ENCODE measurements around the gene TTC9B.

TTC9B gene

DNA sequence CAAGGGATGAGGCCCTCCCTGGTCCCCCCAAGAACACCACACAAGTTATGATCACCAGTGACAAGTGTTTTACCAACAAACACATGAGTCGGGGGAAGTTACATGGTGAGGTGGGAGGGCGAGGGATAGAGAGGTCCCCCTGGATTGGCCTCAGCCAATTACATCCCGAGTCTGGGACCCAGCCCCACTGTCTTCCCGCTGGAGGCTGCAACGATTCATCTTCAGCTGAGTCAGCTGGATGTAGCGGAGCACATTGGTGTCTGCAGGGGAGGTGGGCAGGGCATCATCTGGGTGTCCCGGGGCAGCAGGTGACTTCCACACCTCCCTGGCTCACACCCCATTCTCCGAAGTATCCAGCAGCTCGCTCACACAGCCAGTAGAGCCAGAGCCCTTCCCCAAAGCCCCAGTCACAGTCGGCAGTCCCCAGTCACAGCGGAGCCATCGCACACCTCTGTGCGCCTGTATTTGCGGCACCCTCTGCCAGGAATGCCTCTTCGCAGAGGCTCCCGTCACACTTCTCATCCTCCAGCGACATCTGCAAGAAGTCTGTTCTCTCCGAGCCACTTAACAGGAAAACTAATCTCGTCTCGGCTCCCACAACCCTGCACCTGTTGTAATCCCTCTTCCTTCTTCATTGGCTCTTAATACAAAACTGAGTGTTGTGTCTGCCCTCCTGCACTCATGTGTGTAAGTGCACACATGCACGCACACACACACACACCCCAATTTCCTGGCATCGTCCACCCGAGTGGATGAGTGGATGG lies 2.0 kb downstream of the TTC9B start:
- TF ChIP-seq FOXP2 (optimal IDR thresholded peaks at IDR 0.05; ENCODE audit: borderline replicate concordance, extremely low read depth, extremely low read length, insufficient read depth) (no peak), SIN3A (IDR thresholded peaks at IDR 0.05; ENCODE audit: borderline replicate concordance, insufficient read depth, low read length) (no peak), TAF1 (IDR thresholded peaks at IDR 0.05; ENCODE audit: borderline replicate concordance, insufficient read depth, low read length) (no peak)
- TF ChIP-seq, protein P1, sequence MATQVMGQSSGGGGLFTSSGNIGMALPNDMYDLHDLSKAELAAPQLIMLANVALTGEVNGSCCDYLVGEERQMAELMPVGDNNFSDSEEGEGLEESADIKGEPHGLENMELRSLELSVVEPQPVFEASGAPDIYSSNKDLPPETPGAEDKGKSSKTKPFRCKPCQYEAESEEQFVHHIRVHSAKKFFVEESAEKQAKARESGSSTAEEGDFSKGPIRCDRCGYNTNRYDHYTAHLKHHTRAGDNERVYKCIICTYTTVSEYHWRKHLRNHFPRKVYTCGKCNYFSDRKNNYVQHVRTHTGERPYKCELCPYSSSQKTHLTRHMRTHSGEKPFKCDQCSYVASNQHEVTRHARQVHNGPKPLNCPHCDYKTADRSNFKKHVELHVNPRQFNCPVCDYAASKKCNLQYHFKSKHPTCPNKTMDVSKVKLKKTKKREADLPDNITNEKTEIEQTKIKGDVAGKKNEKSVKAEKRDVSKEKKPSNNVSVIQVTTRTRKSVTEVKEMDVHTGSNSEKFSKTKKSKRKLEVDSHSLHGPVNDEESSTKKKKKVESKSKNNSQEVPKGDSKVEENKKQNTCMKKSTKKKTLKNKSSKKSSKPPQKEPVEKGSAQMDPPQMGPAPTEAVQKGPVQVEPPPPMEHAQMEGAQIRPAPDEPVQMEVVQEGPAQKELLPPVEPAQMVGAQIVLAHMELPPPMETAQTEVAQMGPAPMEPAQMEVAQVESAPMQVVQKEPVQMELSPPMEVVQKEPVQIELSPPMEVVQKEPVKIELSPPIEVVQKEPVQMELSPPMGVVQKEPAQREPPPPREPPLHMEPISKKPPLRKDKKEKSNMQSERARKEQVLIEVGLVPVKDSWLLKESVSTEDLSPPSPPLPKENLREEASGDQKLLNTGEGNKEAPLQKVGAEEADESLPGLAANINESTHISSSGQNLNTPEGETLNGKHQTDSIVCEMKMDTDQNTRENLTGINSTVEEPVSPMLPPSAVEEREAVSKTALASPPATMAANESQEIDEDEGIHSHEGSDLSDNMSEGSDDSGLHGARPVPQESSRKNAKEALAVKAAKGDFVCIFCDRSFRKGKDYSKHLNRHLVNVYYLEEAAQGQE (IDR thresholded peaks at IDR 0.05; ENCODE audit: insufficient read depth in 1 of 2, low read depth in 2 of 2, low read length in 2 of 2) = no peak

DNA sequence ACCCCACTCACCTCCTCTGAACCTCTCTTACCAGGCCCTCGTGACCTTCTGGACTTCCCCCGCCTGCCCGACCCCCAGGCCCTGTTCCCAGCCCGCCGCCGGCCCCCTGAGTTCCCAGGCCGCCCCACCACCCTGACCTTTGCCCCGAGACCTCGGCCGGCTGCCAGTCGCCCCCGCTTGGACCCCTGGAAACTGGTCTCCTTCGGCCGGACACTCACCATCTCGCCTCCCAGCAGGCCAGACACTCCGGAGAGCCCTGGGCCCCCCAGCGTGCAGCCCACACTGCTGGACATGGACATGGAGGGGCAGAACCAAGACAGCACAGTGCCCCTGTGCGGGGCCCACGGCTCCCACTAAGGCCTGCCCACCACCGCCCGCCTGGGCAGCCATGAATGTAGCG lies 3.2 kb downstream of the TTC9B start:
- no peak for TF ChIP-seq SIN3A (IDR thresholded peaks at IDR 0.05; ENCODE audit: borderline replicate concordance, insufficient read depth, low read length)
- no peak for TF ChIP-seq TAF1 (IDR thresholded peaks at IDR 0.05; ENCODE audit: borderline replicate concordance, insufficient read depth, low read length)
- TF ChIP-seq, protein P1 (IDR thresholded peaks at IDR 0.05; ENCODE audit: insufficient read depth in 1 of 2, low read depth in 2 of 2, low read length in 2 of 2) = no peak
- TF ChIP-seq POLR2AphosphoS5 (IDR thresholded peaks at IDR 0.05; ENCODE audit: low read depth, low read length) = no peak
- no peak for TF ChIP-seq FOXP2 (optimal IDR thresholded peaks at IDR 0.05; ENCODE audit: borderline replicate concordance, extremely low read depth, extremely low read length, insufficient read depth)

DNA sequence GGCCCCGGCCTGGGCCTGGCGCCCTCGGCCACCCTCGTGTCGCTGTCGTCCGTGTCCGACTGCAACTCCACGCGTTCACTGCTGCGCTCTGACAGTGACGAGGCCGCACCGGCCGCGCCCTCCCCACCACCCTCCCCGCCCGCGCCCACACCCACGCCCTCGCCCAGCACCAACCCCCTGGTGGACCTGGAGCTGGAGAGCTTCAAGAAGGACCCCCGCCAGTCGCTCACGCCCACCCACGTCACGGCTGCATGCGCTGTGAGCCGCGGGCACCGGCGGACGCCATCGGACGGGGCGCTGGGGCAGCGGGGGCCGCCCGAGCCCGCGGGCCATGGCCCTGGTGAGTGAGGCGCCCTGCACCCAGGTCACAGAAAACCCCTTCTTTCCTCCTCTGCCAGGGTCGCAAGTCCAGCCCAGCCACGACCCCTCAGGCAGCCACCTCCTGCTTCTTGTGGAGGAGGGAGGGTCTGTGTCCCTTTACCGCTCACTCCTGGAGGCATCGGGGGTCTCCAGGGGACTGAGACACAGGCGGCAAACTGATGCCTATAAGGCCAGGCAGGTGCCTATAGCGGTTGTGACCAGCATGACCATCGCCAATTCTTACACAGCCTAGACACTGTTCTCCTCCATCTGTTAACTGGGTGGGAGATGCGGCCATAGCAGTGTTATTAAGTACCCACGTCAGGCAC lies 4.2 kb downstream of the TTC9B start:
- TF ChIP-seq POLR2AphosphoS5 (IDR thresholded peaks at IDR 0.05; ENCODE audit: low read depth, low read length) (no peak), FOXP2 (optimal IDR thresholded peaks at IDR 0.05; ENCODE audit: borderline replicate concordance, extremely low read depth, extremely low read length, insufficient read depth) (no peak), TAF1 (IDR thresholded peaks at IDR 0.05; ENCODE audit: borderline replicate concordance, insufficient read depth, low read length) (no peak), SIN3A (IDR thresholded peaks at IDR 0.05; ENCODE audit: borderline replicate concordance, insufficient read depth, low read length) (no peak)
- TF ChIP-seq, protein P1 (IDR thresholded peaks at IDR 0.05; ENCODE audit: insufficient read depth in 1 of 2, low read depth in 2 of 2, low read length in 2 of 2) = no peak

DNA sequence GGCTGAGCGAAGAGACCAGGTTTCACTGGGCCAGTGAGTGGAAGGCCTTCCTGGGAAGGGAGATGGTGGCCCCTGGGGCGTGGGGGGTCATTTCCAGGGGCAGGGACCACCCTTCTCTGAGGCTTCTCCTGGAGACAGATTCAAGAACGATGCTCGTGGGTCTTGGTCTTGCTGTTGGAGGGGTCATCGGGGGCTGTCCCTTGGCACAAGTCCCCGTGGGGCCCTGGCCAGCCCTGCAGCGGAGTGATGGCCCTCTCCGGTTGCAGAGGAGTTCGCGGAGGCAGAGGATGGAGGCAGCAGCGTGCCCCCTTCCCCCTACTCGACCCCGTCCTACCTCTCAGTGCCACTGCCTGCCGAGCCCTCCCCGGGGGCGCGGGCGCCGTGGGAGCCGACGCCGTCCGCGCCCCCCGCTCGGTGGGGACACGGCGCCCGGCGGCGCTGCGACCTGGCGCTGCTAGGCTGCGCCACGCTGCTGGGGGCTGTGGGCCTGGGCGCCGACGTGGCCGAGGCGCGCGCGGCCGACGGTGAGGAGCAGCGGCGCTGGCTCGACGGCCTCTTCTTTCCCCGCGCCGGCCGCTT lies 4.8 kb downstream of the TTC9B start:
- no peak for TF ChIP-seq FOXP2 (optimal IDR thresholded peaks at IDR 0.05; ENCODE audit: borderline replicate concordance, extremely low read depth, extremely low read length, insufficient read depth)
- TF ChIP-seq, protein P1 (IDR thresholded peaks at IDR 0.05; ENCODE audit: insufficient read depth in 1 of 2, low read depth in 2 of 2, low read length in 2 of 2) = no peak
- no peak for TF ChIP-seq POLR2AphosphoS5 (IDR thresholded peaks at IDR 0.05; ENCODE audit: low read depth, low read length)
- TF ChIP-seq SIN3A (IDR thresholded peaks at IDR 0.05; ENCODE audit: borderline replicate concordance, insufficient read depth, low read length) = no peak
- TF ChIP-seq TAF1 (IDR thresholded peaks at IDR 0.05; ENCODE audit: borderline replicate concordance, insufficient read depth, low read length) = no peak
